K562 (cell line): Measurements from ENCODE around the gene AQR. TPM values are rescaled to one million over a fixed set of nuclear protein-coding genes. Genes with fewer than 3 reads are reported as not detected.
A peak's percentile ranks its signal among the peaks of the same experiment; 100 is the strongest.

ENCODE experiments used
- ARID3A ChIP-seq: IDR thresholded peaks from 2 replicates; pipeline ENCODE4 v1.6.1; 2012; ENCODE audit warnings: low read depth, low read length, improper control_type of control experiment, borderline replicate concordance
- ATF6 ChIP-seq: sonication (generic); formaldehyde crosslinking; IDR thresholded peaks from 2 replicates; pipeline ENCODE4 v1.4.0; 2020; ENCODE audit warnings: mild to moderate bottlenecking, missing genetic modification reagents
- CBFA2T3 ChIP-seq: fragments of 450-650 bp; IDR thresholded peaks from 2 replicates; pipeline ENCODE4 v1.6.1; 2017
- CREB3L1 ChIP-seq: fragments of 450-650 bp; IDR thresholded peaks from 2 replicates; pipeline ENCODE4 v1.6.1; 2014; ENCODE audit warnings: low read depth, mild to moderate bottlenecking, moderate library complexity, borderline replicate concordance
- CREM ChIP-seq: IDR thresholded peaks from 2 replicates; pipeline ENCODE4 v1.6.1; 2014; ENCODE audit warnings: antibody characterized with exemption, low read depth
- CTBP1 ChIP-seq: fragments of 450-650 bp; IDR thresholded peaks from 2 replicates; pipeline ENCODE4 v1.6.1; 2016; ENCODE audit warnings: borderline replicate concordance
- HSF4 ChIP-seq: fragments of 250-450 bp; sonication (Bioruptor Pico); IDR thresholded peaks from 2 replicates; pipeline ENCODE4 v2.1.2; 2022; ENCODE audit warnings: mild to moderate bottlenecking, moderate library complexity, borderline replicate concordance
- KDM4B ChIP-seq, 2 experiments: fragments of 450-650 bp in 1 of 2; sonication (generic) in 1 of 2; IDR thresholded peaks; 2 replicates each; pipeline ENCODE4 v1.6.1; 2016 to 2017; ENCODE audit warnings: borderline replicate concordance in 2 of 2, antibody characterized with exemption in 1 of 2, low read depth in 1 of 2, mild to moderate bottlenecking in 1 of 2
- MAFK ChIP-seq: IDR thresholded peaks from 2 replicates; pipeline ENCODE4 v1.6.1; 2011; ENCODE audit warnings: low read length, improper control_type of control experiment
- NFATC3 ChIP-seq: fragments of 450-650 bp; IDR thresholded peaks from 2 replicates; pipeline ENCODE4 v1.6.1; 2017; ENCODE audit warnings: mild to moderate bottlenecking
- PHF20 ChIP-seq: fragments of 450-650 bp; IDR thresholded peaks from 2 replicates; pipeline ENCODE4 v1.6.1; 2018; ENCODE audit not compliant: partially characterized antibody
- POLR2AphosphoS5 ChIP-seq: IDR thresholded peaks from 2 replicates; pipeline ENCODE4 v1.6.1; 2011; ENCODE audit warnings: mild to moderate bottlenecking, low read depth, low read length, moderate library complexity; ENCODE audit not compliant: control insufficient read depth, insufficient read depth
- RBBP5 ChIP-seq: fragments of 200-600 bp; sonication (generic); IDR thresholded peaks from 2 replicates; pipeline ENCODE4 v1.6.1; 2012; ENCODE audit warnings: borderline replicate concordance, mild to moderate bottlenecking, low read length, control low read depth, inconsistent platforms; ENCODE audit not compliant: insufficient read depth, poor library complexity, severe bottlenecking
- RBM34 ChIP-seq: fragments of 200-400 bp; formaldehyde crosslinking; IDR thresholded peaks from 2 replicates; pipeline ENCODE4 v1.6.1; 2018; ENCODE audit warnings: low read length, borderline replicate concordance; ENCODE audit not compliant: insufficient read depth
- SMAD4 ChIP-seq: fragments of 250-450 bp; sonication (Bioruptor Pico); conservative IDR thresholded peaks from 2 replicates; pipeline ENCODE4 v1.8.0; 2021; ENCODE audit warnings: inconsistent platforms, mild to moderate bottlenecking, moderate library complexity
- SREBF1 ChIP-seq: fragments of 150-350 bp; IDR thresholded peaks from 2 replicates; pipeline ENCODE4 v1.6.1; 2014; ENCODE audit warnings: antibody characterized with exemption, low read depth, low read length, borderline replicate concordance
- TOE1 ChIP-seq, 2 experiments: fragments of 450-650 bp in 1 of 2; sonication (generic) in 1 of 2; formaldehyde crosslinking in 1 of 2; IDR thresholded peaks; 2 replicates each; pipeline versions ENCODE4 v1.7.1 to v1.8.0; 2016 to 2022; ENCODE audit warnings: borderline replicate concordance in 2 of 2, mild to moderate bottlenecking in 2 of 2, antibody characterized with exemption in 1 of 2, inconsistent platforms in 1 of 2, low read depth in 1 of 2, missing genetic modification reagents in 1 of 2, moderate library complexity in 1 of 2
- ZBTB9 ChIP-seq: fragments of 450-650 bp; formaldehyde crosslinking; IDR thresholded peaks from 2 replicates; pipeline ENCODE4 v1.4.0; 2020; ENCODE audit warnings: mild to moderate bottlenecking, moderate library complexity
- ZFP30 ChIP-seq: fragments of 250-450 bp; sonication (Bioruptor Pico); IDR thresholded peaks from 2 replicates; pipeline ENCODE4 v1.8.0; 2022; ENCODE audit warnings: moderate library complexity, mild to moderate bottlenecking, inconsistent platforms, borderline replicate concordance
- ZNF140 ChIP-seq: fragments of 250-450 bp; sonication (Bioruptor Pico); IDR thresholded peaks from 2 replicates; pipeline ENCODE4 v1.8.0; 2021; ENCODE audit warnings: moderate library complexity, mild to moderate bottlenecking, inconsistent platforms
- polyA plus RNA-seq, 8 experiments: library from polyadenylated mRNA; depleted of rRNA in 4 of 8; stranded (reverse) in 5 of 8; unstranded in 3 of 8; fragments of >200 nt; fragmentation: Nextera tagmentation in 2 of 8; fragmentation: Illumina TruSeq in 1 of 8; extraction: Ambion mirVana in 2 of 8; extraction: Trizol in 1 of 8; gene quantifications; 2 replicates each; pipeline versions ENCODE4 v1.2.1 to v1.2.3, GENCODE V29; 2011 to 2014; ENCODE audit warnings: inconsistent platforms in 1 of 8, missing spikeins in 1 of 8
- total RNA-seq, 7 experiments: library from RNA; depleted of rRNA in 6 of 7; stranded (reverse); fragments of >200 nt in 6 of 7; fragmentation: Illumina TruSeq in 2 of 7; extraction: Trizol in 2 of 7; gene quantifications; 2 replicates each; pipeline versions ENCODE4 v1.2.1 to v1.2.3, GENCODE V29; 2011 to 2021; ENCODE audit warnings: low replicate concordance in 1 of 7

The AQR gene
- total and polyA plus RNA-seq, 9 of the 15 experiments (the other 6 are each of a cell fraction or from before 2014, with no cell fraction given): 22.0 to 62.9 (median 39.3) TPM

- TF ChIP-seq HSF4 (CRISPR knock-in tag) (no peak), POLR2AphosphoS5 (peak; percentile 93), SREBF1 (peak; percentile 73), PHF20 (peak; percentile 95), ZBTB9 (CRISPR knock-in tag) (no peak), ZNF140 (CRISPR knock-in tag) (no peak), KDM4B (IDR thresholded peaks at IDR 0.05; ENCODE audit: borderline replicate concordance in 2 of 2, low read depth in 1 of 2) (peak in 1 of 2 experiments; percentile 99; a peak in 1 of 4 replicates), RBBP5 (peak; percentile 96), ARID3A (peak; percentile 81; the same call in 1 of the 2 replicates), CREM (peak; percentile 96), CREB3L1 (peak; percentile 83), MAFK (peak; percentile 19; the same call in 1 of the 2 replicates), ATF6 (no peak), NFATC3 (peak; percentile 6; the same call in 1 of the 2 replicates), CBFA2T3 (no peak), TOE1 (IDR thresholded peaks at IDR 0.05; ENCODE audit: borderline replicate concordance) (peak; percentile 79; the same call in 1 of the 2 replicates), TOE1 (CRISPR knock-in tag; IDR thresholded peaks at IDR 0.05; ENCODE audit: borderline replicate concordance, low read depth) (no peak), SMAD4 (CRISPR knock-in tag) (no peak), CTBP1 (peak; percentile 88), ZFP30 (CRISPR knock-in tag) (no peak), RBM34 (no peak)
These were observed at the start of gene AQR (continued) for GRCh38 chr15:34969340-34970097.
